H54 (cell line): ENCODE data around the gene MAGI2.
"Not testable (repeated sequence)": the region's sequence is repeated elsewhere in the genome, so short reads cannot be mapped to it uniquely, and the experiment has no call there.

Experiments
- DNase-seq: peaks from one replicate; pipeline ENCODE4 v3.0.0; 2011; ENCODE audit warnings: low spot score, mixed read lengths; ENCODE audit not compliant: insufficient read length
- FAIRE-seq: peaks from 3 replicates; lab custom pipeline; 2011; peaks lifted over from hg19 to GRCh38; lab: Jason Lieb, UNC
- POLR2A ChIP-seq: IDR thresholded peaks from 2 replicates; pipeline ENCODE4 v1.6.1; 2011; ENCODE audit warnings: low read depth, mild to moderate bottlenecking, low read length

The MAGI2 gene

DNA sequence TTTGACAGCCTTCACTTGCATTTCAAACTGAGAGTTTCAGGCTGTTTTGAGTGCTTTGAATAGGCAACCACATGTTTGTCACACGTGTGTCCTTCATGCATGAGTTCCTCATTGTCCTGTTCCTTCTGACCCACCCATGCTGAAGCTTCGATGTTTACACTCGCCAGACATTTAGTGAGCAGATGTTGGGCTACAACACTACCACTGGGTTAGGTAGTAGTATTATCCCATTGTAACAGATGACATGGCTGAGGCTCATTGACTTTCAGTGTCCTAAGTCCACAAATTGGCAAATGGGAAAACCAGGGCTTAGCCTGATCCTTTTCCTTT, 1198.8 kb downstream of the MAGI2 start:
- no peak for TF ChIP-seq POLR2A
- DNase-seq (no peak), FAIRE-seq (no peak)

DNA sequence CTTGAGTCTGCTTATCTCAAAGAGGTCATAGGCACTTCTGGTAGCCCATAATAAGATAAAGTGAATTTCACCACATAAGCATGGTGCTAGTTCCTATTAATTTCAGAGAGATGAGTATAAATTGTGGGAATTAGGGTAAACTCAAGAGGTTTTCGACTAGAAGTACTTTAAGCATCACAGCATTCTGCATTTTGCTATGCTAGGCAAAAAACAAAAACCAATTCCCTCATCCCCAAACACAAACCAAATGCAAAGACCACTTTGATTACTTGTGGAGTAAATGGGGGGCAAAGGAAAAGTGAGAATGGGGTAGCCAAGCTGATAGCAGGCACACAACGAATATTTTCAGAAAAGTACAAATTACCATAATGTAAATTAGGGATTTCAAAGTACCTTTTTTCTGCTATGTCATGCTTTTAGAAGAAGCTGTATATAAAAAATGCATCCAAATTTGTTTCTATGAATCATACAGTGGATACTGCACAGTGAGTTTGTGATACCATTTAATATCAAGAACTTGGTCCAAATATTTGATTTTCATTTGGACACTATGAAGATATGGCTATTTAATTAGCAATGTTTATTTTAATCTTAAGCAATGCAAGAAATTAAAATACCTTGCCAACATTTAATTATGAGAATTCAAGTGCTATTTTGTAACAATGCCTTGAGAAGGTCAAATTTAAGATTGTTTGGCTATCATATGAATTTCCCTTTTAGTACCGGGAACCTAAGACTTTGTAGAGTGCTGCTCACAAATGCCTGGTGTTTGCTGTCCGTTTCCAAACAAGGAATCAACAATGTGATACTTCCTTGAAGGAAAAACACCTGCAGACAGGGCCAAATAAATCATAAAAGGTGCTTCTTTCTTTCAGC, 1199.4 kb downstream of the MAGI2 start:
- DNase-seq (no peak), FAIRE-seq (no peak)
- no peak for TF ChIP-seq POLR2A

DNA sequence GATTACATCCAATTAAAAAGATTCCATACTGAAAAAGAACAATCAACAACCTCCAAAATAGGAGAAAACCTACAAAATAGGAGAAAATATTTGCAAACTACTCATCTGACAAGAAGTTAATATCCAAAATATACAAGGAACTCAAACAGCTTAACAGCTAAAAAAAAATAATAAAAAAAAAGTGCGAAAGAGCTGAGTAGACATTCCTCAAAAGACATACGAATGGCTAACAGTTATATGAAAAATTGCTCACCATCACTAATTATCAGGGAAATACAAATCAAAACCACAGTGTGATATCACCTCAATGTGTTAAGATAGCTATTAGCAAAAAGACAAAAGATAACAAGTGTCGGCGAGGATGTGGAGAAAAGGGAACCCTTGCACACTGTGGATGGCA, 1204.6 kb downstream of the MAGI2 start:
- no peak for TF ChIP-seq POLR2A
- no peak for DNase-seq
- FAIRE-seq: no peak

DNA sequence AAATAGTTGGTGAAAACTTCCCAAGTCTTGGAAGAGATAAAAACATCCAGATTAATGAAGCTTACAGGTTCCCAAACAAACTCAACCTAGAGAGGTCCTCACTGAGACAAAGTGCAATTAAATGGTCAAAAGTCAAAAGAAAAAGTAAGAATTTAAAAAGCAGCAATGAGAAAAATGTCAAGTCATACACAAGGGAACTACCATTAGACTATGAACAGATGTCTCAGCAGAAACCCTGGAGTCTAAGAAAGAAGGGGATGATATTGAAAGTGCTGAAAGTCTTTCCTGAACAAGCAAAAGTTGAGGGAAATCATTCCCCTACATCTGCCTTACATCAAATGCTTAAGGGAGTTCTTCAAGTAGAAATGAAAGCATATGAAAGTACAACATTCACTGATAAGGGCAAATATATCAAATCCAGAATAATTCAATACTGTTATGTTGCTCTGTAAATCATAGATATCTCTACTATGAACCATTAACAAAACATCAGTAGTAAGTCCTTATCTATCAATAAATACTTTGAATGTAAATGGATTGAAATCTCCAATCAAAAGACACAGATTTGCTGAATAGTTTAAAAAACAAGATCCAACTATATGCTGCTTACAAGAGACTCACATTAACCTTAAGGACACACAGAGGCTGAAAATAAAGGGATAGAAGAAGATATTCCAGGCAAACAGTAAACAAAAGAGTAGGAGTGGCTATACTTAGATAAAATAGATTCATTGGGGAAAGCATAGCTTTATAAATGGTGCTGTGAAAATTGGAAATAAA, 1205.4 kb downstream of the MAGI2 start:
- no peak for TF ChIP-seq POLR2A
- no peak for DNase-seq
- FAIRE-seq: no peak

DNA sequence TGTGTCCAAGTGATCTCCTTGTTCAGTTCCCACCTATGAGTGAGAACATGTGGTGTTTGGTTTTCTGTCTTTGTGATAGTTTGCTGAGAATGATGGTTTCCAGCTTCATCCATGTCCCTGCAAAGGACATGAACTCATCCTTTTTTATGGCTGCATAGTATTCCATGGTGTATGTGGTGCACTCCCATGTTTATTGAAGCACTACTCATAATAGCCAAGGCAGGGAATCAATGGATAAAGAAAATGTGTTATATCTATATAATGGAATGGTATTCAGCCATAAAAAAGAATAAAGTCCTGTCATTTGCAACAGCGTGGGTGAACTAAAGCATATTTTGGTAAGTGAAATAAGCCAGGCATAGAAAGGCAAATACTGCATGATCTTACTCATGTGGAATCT, 1213.3 kb downstream of the MAGI2 start:
- FAIRE-seq, DNase-seq: not testable (repeated sequence)

DNA sequence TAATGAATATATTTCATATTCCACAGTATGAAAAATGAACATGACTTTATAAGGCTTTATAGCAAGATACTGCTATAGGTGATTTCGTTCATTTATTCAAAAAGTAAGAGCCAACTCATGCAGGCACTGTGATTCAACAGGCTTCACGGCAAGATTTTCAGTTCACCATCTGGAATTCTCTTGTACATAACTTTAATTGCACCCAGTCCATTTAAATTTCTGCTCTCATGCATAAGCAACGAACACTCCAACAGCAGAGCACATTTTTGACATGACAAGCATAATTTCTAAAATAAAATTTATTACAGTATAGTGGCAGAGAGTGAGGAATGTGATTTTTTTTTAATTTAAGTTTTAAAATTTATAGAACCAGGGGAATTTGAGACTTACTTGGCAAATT, 1218.8 kb downstream of the MAGI2 start:
- no peak for TF ChIP-seq POLR2A
- FAIRE-seq (no peak), DNase-seq (no peak)

DNA sequence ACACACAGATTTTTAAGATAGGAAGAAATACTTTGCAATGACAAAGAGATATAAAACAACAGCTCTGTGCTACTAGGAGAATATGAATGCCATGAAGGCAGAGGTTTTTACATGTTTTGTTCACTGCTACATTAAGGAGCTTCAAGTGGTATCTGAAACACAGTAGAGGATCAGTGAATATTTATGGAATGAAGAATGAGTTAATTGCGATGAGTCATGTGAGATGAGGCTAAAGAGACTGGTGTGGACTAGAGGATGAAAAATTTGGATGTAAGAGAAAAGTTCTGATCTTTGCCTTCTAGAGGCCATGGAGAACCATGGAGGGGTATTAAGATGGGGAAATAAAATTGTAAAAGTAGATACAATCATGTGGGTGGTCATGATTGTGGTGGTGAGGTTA, 1220.7 kb downstream of the MAGI2 start:
- FAIRE-seq (no peak), DNase-seq (no peak)
- TF ChIP-seq POLR2A: no peak

DNA sequence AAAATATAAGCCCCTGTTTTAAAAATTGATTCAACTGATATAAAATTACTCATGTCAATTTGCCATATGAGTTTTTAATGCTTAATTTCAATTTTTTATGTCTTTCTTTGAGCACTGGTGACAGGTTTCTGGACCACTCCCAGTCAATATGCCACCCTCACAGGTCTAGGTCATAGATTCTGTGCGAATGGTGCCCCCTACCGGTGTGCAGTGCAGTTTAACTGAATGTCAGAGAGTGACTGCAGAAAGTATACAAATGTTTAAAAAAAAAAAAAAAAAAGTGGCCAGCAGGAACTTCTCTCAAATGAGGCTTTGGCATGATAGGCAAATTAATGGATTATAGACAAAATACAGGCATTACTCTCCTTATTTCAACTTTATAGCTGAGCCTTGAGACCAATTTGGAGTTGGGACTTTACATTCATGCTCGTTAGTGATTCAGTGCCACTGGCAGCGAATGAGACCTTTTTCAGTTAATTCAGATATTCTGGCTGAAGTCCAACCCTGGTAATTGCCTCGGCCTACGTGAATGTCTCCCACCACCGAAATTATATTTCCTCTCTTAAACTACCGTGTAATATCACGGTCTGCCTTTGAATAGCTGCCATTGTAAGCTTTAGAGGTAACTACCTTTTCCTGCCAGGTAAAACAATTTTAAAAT, 1227.3 kb downstream of the MAGI2 start:
- DNase-seq: peak; percentile 13
- no peak for FAIRE-seq
- no peak for TF ChIP-seq POLR2A

DNA sequence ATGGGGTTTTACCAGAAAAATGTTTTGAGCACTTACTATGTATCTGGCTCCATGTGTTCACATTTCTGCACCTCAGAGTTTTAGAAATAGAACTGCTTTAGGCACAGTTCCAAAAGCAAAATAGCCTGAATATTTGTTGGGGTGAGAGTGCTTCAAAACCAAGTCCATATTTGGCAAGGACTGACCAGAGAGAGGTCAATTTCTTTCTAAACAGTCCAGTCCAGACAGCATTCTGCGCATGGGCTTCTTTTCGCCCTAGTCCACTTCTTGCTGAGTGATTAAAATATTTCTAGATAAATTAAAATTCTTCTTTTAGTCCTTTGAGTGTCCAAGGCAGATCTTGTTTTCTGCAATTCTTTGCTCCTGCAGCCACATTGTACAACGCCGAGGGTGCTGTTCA, 1227.9 kb downstream of the MAGI2 start:
- no peak for DNase-seq
- TF ChIP-seq POLR2A: no peak
- FAIRE-seq: no peak

DNA sequence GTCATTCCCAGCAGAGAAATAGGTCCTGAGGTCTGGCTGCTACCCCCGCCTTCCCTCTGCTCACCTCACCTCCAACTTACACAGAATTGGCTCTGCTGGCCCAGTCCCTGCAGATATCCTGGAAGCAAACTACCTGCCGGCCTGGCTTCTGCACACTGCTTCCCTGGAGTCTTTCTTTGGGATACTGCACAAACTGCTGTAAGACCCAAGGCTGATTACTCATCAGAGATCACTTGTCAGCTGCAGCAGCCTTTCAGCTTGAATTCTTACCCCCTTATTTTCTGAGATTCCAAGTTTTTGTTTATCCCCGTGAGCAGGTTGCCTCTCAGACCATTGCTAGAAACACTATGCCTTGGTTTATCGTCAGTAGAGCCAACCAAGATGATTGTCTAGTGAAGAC, 1228.5 kb downstream of the MAGI2 start:
- no peak for DNase-seq
- FAIRE-seq: no peak
- no peak for TF ChIP-seq POLR2A

DNA sequence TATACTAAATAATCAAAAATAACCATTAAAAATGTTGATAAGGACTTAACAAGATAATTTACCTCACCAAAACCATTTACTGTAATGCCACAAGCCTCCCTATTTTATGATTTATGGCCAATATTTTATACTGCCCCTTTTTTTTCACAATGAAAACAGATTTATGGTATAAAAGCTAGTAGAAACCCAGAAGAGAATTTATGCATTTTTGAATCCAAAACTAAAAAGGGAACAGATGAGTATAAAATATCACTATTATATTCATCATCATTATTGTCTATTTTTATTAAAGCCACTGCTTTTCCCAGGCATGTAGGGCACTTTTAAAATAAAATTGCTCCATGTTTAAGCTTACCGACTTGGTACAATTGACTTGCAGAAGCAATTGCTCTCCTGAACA, 1229.9 kb downstream of the MAGI2 start:
- FAIRE-seq (no peak), DNase-seq (no peak)
- no peak for TF ChIP-seq POLR2A

DNA sequence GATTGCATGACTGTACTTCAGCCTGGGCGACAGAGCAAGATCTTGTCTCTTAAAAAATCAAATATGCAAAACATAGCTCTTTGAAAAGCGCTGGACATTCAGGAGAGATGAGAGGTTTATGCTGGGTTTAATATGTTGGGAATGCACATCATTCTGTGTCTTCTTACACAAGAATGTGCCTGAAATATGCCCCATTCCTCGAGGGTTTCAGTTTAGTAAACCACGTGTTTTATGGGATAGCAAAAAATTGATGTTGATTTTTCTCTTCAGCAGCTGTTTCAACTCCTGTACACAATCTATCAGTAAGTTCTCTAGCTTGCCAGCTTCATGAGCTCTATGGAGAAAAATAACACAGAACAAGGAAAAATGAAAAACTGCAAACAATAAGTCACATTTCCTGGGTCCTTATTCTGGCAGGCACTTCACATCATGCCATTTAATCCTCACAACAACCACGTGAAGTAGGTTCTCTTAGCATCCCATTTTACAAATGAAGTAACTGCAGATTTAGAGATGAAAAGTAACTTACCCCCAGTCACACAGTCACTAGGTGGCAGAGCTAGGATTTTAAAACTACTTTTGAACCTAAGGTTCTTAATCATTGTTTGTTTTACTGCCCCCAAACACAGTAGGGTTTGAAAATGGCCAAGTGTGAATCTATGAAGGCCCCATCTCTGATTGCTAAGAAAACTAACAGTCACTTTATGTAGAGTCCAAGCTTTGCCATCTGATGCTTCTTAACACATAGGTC, 1231.3 kb downstream of the MAGI2 start:
- no peak for TF ChIP-seq POLR2A
- FAIRE-seq (no peak), DNase-seq (no peak)

DNA sequence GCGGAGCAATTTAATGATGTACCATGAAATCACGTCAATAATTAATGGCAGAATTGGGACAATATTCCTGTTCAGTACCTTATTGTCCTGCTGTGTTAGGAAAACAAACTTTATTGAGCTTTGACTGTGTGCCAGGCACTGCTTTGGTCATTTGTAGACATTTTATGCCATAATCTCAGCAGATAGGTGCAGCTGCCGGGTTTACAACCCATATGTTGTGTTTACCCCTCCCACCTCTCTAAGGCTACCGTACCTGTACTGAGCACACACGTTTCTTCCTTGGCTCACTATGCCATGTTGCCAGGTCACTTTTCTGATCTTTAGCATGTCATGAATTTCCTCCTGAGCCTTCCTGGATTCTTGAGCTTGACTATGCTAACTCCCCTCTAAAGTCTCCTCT, 1232.7 kb downstream of the MAGI2 start:
- FAIRE-seq: no peak
- DNase-seq: no peak
- TF ChIP-seq POLR2A: no peak

DNA sequence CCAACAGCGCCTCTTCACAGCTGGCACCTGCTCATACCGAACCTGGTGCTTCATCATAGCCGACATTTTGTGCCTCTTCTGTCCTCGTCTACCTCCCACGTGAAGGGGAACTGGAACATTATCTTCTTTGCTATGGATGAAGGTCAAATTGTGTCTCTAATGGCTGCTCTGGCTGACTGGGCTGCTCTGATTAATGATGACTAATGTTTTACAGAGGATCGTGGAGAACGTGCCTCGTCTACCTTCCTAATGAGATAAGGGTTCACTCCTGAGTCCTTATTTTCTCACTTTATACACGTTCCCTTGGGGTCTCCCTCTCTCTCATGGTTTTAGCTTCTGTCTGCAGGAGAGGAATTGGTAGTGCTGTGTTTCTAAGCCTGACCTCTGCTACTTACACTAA, 1234.6 kb downstream of the MAGI2 start:
- TF ChIP-seq POLR2A: no peak
- FAIRE-seq: no peak
- DNase-seq: no peak
